ENCODE results near the gene PLA2G12B.

DNA sequence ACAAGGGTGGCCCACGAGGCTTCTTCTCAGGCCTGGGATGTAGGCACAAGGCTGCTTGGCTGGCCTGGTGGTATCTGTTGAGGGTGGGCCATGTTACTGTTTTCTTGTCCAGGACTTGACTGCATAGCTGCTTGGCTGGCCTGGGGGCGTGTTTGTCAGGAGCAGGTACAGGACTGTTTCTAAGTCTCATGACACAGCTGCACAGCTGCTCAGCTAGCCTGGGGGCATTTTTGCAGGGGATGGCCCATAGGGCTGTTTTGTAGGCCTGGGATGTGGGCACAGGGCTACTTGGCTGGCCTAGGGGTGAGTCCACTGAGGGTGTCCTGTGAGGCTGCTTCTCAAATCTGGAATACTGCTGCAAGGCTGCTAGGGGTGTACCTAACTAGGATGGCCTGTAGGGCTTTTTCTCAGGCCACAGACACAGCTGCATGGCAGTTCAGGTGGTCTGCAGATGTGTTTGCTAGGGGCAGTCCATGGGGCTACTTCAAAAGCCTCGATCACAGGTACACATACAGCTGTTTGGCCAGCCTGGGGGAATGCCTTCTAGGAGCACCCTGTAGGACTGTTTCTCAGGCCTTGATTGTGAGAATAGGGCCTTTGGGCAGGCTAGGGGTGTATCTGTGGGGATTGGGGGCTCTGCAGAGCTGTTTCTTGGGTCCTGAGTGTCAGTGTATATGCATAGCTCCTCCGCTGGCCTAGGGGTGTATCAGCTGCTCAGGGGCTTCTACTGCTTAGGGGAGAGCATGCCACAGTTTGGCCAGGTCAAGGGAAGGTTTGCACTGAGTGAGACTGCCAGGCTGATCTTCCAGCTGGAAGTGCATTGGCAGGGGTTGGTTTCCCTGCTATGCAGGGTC is 26.6 kb upstream of the PLA2G12B start:
- TF ChIP-seq, protein P1, sequence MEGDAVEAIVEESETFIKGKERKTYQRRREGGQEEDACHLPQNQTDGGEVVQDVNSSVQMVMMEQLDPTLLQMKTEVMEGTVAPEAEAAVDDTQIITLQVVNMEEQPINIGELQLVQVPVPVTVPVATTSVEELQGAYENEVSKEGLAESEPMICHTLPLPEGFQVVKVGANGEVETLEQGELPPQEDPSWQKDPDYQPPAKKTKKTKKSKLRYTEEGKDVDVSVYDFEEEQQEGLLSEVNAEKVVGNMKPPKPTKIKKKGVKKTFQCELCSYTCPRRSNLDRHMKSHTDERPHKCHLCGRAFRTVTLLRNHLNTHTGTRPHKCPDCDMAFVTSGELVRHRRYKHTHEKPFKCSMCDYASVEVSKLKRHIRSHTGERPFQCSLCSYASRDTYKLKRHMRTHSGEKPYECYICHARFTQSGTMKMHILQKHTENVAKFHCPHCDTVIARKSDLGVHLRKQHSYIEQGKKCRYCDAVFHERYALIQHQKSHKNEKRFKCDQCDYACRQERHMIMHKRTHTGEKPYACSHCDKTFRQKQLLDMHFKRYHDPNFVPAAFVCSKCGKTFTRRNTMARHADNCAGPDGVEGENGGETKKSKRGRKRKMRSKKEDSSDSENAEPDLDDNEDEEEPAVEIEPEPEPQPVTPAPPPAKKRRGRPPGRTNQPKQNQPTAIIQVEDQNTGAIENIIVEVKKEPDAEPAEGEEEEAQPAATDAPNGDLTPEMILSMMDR (IDR thresholded peaks at IDR 0.05) = no peak
- TF ChIP-seq RAD21 (conservative IDR thresholded peaks at IDR 0.05 in 1 of 2, IDR thresholded peaks at IDR 0.05 in 1 of 2) (no peak), SMC3 (IDR thresholded peaks at IDR 0.05) (no peak), CHD2 (IDR thresholded peaks at IDR 0.05; ENCODE audit: low read length, partially characterized antibody) (no peak), POLR2AphosphoS2 (conservative IDR thresholded peaks at IDR 0.05; ENCODE audit: low read length) (no peak), HOXB13 (CRISPR knock-in tag; IDR thresholded peaks at IDR 0.05; ENCODE audit: low read depth) (no peak), HOXA7 (CRISPR knock-in tag; IDR thresholded peaks at IDR 0.05) (no peak), POLR2A (IDR thresholded peaks at IDR 0.05; ENCODE audit: low read length) (no peak), RFX5 (IDR thresholded peaks at IDR 0.05) (no peak), TP53 (CRISPR knock-in tag; IDR thresholded peaks at IDR 0.05) (no peak)

All from A549 (cell line).